Prostate gland (tissue), 2 donors: ENCODE data around the gene ZNF638.

Experiments
- POLR2A ChIP-seq: fragments of 450-650 bp; IDR thresholded peaks from one replicate; pipeline ENCODE4 v1.6.1; 2016; ENCODE audit warnings: antibody characterized with exemption, mild to moderate bottlenecking
- TF ChIP-seq, protein P1 (sequence below), 4 experiments: fragments of 200-600 bp in 2 of 4; fragments of 450-650 bp in 2 of 4; sonication (generic) in 2 of 4; IDR thresholded peaks; 1 replicate in 3 of 4; 2 replicates in 1 of 4; pipeline ENCODE4 v1.5.1; 2016 to 2019; ENCODE audit warnings: antibody characterized with exemption in 4 of 4, mild to moderate bottlenecking in 2 of 4, moderate library complexity in 2 of 4

DNA sequence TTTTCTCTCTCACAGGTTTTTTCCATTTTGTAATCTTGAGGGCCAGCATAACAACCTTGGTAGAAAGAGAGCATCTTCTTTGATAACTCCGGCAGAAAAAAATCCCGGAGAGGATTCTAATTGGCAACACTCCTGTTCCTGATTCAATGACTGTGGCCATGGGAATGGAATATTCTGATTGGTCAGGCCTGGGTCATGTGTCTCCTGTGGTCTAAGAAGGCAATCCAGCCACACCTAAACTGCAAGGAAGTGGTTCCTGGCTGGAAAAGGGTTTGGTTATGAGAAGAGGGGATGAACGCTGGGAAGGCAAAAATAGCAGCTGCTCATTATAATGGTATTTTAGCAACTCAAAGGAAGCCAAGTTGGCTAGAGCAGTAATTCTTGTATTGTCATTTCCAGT lies 24.8 kb upstream of the ZNF638 start:
- no peak for TF ChIP-seq POLR2A
- TF ChIP-seq, protein P1, sequence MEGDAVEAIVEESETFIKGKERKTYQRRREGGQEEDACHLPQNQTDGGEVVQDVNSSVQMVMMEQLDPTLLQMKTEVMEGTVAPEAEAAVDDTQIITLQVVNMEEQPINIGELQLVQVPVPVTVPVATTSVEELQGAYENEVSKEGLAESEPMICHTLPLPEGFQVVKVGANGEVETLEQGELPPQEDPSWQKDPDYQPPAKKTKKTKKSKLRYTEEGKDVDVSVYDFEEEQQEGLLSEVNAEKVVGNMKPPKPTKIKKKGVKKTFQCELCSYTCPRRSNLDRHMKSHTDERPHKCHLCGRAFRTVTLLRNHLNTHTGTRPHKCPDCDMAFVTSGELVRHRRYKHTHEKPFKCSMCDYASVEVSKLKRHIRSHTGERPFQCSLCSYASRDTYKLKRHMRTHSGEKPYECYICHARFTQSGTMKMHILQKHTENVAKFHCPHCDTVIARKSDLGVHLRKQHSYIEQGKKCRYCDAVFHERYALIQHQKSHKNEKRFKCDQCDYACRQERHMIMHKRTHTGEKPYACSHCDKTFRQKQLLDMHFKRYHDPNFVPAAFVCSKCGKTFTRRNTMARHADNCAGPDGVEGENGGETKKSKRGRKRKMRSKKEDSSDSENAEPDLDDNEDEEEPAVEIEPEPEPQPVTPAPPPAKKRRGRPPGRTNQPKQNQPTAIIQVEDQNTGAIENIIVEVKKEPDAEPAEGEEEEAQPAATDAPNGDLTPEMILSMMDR (IDR thresholded peaks at IDR 0.05), result no peak
